H1 (cell line): Measurements from ENCODE around the gene ARNT2. TPM values are rescaled to one million over a fixed set of nuclear protein-coding genes. Genes with fewer than 3 reads are reported as not detected.

Experiments used
- BRCA1 ChIP-seq: IDR thresholded peaks from 2 replicates; pipeline ENCODE4 v1.6.1; 2012; ENCODE audit warnings: low read depth, low read length, improper control_type of control experiment
- CTCF ChIP-seq, 3 experiments: IDR thresholded peaks; 1 replicate in 2 of 3; 2 replicates in 1 of 3; pipeline versions ENCODE4 v1.5.1 to v1.6.1; 2011; ENCODE audit warnings: low read length in 3 of 3, mild to moderate bottlenecking in 3 of 3, inconsistent platforms in 2 of 3, low read depth in 1 of 3, moderate library complexity in 1 of 3; ENCODE audit not compliant: insufficient read depth in 1 of 3; ENCODE audit errors: control extremely low read depth in 1 of 3
- GABPA ChIP-seq: IDR thresholded peaks from 2 replicates; pipeline ENCODE4 v1.6.1; 2011; ENCODE audit warnings: mild to moderate bottlenecking, low read length, moderate library complexity, borderline replicate concordance; ENCODE audit not compliant: insufficient read depth
- KDM1A ChIP-seq: fragments of 200-600, 300-600 bp; sonication (generic); IDR thresholded peaks from 2 replicates; pipeline ENCODE4 v1.7.1; 2016; ENCODE audit warnings: mild to moderate bottlenecking, low read length, borderline replicate concordance
- PHF8 ChIP-seq: fragments of 200-600 bp; sonication (generic); conservative IDR thresholded peaks from 2 replicates; pipeline ENCODE4 v1.7.1; 2012; ENCODE audit warnings: low read depth, mild to moderate bottlenecking, inconsistent platforms, low read length, moderate library complexity
- POLR2A ChIP-seq, 2 experiments: IDR thresholded peaks; 1 replicate in 1 of 2; 2 replicates in 1 of 2; pipeline ENCODE4 v1.6.1; 2011; ENCODE audit warnings: low read depth in 2 of 2, low read length in 2 of 2, mild to moderate bottlenecking in 2 of 2; ENCODE audit errors: control extremely low read depth in 1 of 2
- USF2 ChIP-seq: IDR thresholded peaks from 2 replicates; pipeline ENCODE4 v1.6.1; 2011; ENCODE audit warnings: low read length, improper control_type of control experiment
- polyA plus RNA-seq, 7 experiments: library from polyadenylated mRNA; depleted of rRNA in 3 of 7; stranded (reverse) in 5 of 7; unstranded in 2 of 7; fragments of >200 nt in 5 of 7; fragments of 200-250 nt in 2 of 7; gene quantifications; 1 replicate in 5 of 7; 2 replicates in 1 of 7; 4 replicates in 1 of 7; pipeline versions ENCODE4 v1.2.1 to v1.2.3, GENCODE V29; 2011 to 2013; ENCODE audit warnings: missing spikeins in 2 of 7, mixed read lengths in 2 of 7
- total RNA-seq: library from RNA; stranded (reverse); fragmentation: NEBNext Ultra II Directional; extraction: Animal tissue kit (Norgen Biotek cat#: 25700); gene quantifications from 2 replicates; pipeline ENCODE4 v1.2.1, GENCODE V29; 2021

ARNT2 gene
- total and polyA plus RNA-seq, 2 of the 8 experiments (the other 6 are each of a cell fraction or from before 2014, with no cell fraction given) = 9.5 to 14.6 TPM

- no peak for TF ChIP-seq USF2
- no peak for TF ChIP-seq KDM1A
- TF ChIP-seq GABPA = no peak
- no peak for TF ChIP-seq BRCA1
- no peak for TF ChIP-seq CTCF (IDR thresholded peaks at IDR 0.05; ENCODE audit: control extremely low read depth in 1 of 3, insufficient read depth in 1 of 3, low read depth in 1 of 3, low read length in 3 of 3)
- TF ChIP-seq PHF8 = no peak
- no peak for TF ChIP-seq POLR2A (IDR thresholded peaks at IDR 0.05; ENCODE audit: control extremely low read depth in 1 of 2, low read depth in 2 of 2, low read length in 2 of 2)
- TF ChIP-seq, all 59 proteins: peak for 0
Measured at GRCh38 chr15:80388326-80388725, 15.9 kb upstream of the ARNT2 start (continued).
